Left lung (tissue), 10 donors: ENCODE results near the gene UNC93A. TPM values are rescaled to one million over a fixed set of nuclear protein-coding genes. Genes with fewer than 3 reads are reported as not detected.
A peak's percentile ranks its signal among the peaks of the same experiment; 100 is the strongest.
"Not testable (repeated sequence)": the region's sequence is repeated elsewhere in the genome, so short reads cannot be mapped to it uniquely, and the experiment has no call there.

Experiments
- ATAC-seq: fragments of 200-7000 bp; cut with Tn5 transposase; one replicate; pipeline ENCODE4 v1.9.1; 2020; ENCODE audit warnings: moderate library complexity
- DNase-seq, 4 donors: peaks; one replicate each; pipeline ENCODE4 v3.0.0-alpha.2; 2013 to 2020
- H3K27ac ChIP-seq, 2 donors: fragments of 200-600 bp; sonication (generic) in 1 of 2; one replicate each; pipeline versions ENCODE4 v1.5.0 to v1.8.0; 2020 to 2021
- H3K27me3 ChIP-seq, 2 donors: fragments of 200-600 bp; sonication (generic) in 1 of 2; one replicate each; pipeline versions ENCODE4 v1.5.0 to v1.8.0; 2020 to 2021
- H3K36me3 ChIP-seq, 2 donors: fragments of 200-600 bp; sonication (generic) in 1 of 2; one replicate each; pipeline versions ENCODE4 v1.5.0 to v1.8.0; 2020 to 2021
- H3K4me1 ChIP-seq, 2 donors: fragments of 200-600 bp; one replicate each; pipeline ENCODE4 v1.8.0; 2021
- H3K4me3 ChIP-seq, 2 donors: fragments of 200-600 bp; sonication (generic) in 1 of 2; one replicate each; pipeline versions ENCODE4 v1.5.0 to v1.8.0; 2020 to 2021; ENCODE audit warnings: mild to moderate bottlenecking in 1 of 2
- H3K9me3 ChIP-seq, 2 donors: fragments of 200-600 bp; sonication (generic) in 1 of 2; one replicate each; pipeline versions ENCODE4 v1.5.0 to v1.8.0; 2020 to 2021
- intact Hi-C, 2 donors: fragments of 100-400 bp; cut with DNase I; formaldehyde crosslinking; loops; one replicate each; pipeline versions ENCODE4 v1.11.2 to v1.14.2; 2022
- polyA plus RNA-seq, 6 donors: library from polyadenylated mRNA; unstranded; fragments of 120-200 nt; gene quantifications; one replicate each; pipeline ENCODE4 v1.2.1, GENCODE V29; 2013; ENCODE audit not compliant: insufficient read length in 6 of 6
- total RNA-seq, 2 donors: library from RNA; stranded (reverse); fragmentation: NEBNext Ultra II Directional; extraction: Animal tissue kit (Norgen Biotek cat#: 25700); gene quantifications; one replicate each; pipeline ENCODE4 v1.2.1, GENCODE V29; 2021
- TF ChIP-seq, protein P1 (sequence below), 2 donors: fragments of 200-600 bp; sonication (generic) in 1 of 2; IDR thresholded peaks; one replicate each; pipeline versions ENCODE4 v1.5.0 to v1.8.0; 2021; ENCODE audit warnings: antibody characterized with exemption in 2 of 2
- donor health status: DM: no; HTN: yes; CAD: no.
- donor health status: DM: no; HTN: no; CAD: no.

The UNC93A gene
- total and polyA plus RNA-seq, 8 donors = 0.21 TPM; not detected in 7

DNA sequence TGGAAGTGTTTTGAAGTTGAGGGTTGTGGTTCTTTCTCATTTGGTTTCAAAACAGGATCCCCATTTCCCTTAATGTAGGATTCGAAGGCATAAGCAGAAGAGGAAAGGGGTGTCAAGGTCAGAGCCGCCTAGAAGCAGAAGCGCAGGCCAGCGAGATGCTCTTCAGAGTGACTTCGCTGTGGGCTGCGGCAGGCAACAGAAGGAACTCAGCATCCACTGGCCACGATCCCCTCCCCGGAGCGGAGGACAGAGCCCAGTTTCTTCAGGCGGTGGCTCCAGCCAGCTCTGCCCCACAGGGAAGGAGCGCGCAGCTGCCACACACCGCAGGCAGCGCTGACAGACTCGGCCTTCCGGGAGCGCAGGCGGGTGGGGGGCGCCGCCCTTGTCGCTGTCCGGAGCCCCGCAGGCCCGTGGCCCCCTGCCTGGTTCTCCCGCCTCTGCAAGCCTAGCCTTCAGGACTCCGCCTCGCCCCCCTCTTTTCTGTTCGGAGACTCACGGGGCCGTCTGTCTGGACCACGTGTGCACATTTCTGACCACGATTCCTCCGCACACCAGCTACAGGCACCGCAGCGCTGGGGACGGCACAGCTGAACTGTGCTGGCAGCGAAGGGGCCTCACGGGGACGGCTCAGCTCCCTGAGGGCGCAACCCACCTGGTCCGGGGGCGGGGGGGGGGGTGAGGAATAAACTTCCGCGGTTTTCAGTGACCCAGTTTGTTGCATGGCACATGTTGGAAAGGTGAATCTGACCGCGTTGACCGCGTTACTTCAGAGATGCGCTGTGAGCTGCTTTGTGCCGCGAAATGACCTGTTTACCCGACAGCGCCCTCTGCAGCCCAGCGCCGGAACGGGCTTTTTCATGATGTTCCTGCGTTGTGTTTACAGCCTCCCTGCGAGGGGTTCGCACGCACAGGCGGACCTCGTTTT lies 59.9 kb downstream of the UNC93A start:
- peaks cover 5 to 15% of the 10 kb centered on the region in 2 donors for H3K4me1 ChIP-seq
- ATAC-seq (peak; percentile 91), DNase-seq (peak; percentile 61 to 86 (median 71))
- H3K27me3 ChIP-seq = peaks cover 0 to 40% of the 10 kb centered on the region in 2 donors
- H3K36me3 ChIP-seq = no peaks in the 10 kb centered on the region
- H3K9me3 ChIP-seq = no peaks in the 10 kb centered on the region
- peak overlapping the region; percentile 65 to 69 for H3K27ac ChIP-seq
- peak overlapping the region; percentile 33 to 40 for H3K4me3 ChIP-seq
- intact Hi-C loops = no loop called here
- TF ChIP-seq, protein P1, sequence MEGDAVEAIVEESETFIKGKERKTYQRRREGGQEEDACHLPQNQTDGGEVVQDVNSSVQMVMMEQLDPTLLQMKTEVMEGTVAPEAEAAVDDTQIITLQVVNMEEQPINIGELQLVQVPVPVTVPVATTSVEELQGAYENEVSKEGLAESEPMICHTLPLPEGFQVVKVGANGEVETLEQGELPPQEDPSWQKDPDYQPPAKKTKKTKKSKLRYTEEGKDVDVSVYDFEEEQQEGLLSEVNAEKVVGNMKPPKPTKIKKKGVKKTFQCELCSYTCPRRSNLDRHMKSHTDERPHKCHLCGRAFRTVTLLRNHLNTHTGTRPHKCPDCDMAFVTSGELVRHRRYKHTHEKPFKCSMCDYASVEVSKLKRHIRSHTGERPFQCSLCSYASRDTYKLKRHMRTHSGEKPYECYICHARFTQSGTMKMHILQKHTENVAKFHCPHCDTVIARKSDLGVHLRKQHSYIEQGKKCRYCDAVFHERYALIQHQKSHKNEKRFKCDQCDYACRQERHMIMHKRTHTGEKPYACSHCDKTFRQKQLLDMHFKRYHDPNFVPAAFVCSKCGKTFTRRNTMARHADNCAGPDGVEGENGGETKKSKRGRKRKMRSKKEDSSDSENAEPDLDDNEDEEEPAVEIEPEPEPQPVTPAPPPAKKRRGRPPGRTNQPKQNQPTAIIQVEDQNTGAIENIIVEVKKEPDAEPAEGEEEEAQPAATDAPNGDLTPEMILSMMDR (IDR thresholded peaks at IDR 0.05) = peak; percentile 70

DNA sequence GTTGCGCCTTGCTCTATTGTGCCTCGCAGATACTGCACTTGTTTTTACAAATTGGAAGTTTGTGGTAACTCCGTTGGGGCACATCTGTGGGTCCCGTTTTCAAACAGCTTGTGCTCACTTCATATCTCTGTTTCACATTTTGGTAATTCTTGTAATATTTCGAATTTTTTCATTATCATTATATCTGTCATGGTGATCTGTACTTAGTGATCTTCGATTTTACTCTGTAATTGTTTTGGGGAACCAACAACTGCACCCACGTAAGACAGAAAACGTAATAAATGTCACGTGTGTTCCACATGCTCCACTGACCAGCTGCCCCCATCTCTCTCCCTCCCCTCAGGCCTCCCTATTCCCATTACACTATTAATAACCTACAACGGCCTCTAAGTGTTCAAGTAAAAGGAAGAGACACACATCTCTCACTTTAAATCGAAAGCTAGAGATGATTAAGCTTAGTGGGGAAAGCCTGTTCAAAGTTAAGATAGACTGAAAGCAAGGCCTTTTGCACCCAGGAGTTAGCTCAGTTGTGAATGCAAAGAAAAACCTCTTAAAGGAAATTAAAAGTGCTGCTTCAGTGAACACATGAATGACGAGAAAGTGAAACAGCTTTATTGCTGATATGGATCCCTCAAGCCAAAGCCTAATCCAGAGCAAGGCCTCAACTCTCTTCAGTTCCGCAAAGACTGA lies 60.7 kb downstream of the UNC93A start:
- Histone ChIP-seq H3K27me3 (peaks cover 0 to 40% of the 10 kb centered on the region in 2 donors), H3K4me1 (peaks cover 5 to 15% of the 10 kb centered on the region in 2 donors), H3K27ac (no peak overlapping the region), H3K4me3 (peak overlapping the region in 1 of 2 donors; percentile 40), H3K36me3 (no peaks in the 10 kb centered on the region), H3K9me3 (no peaks in the 10 kb centered on the region)
- TF ChIP-seq, protein P1 (IDR thresholded peaks at IDR 0.05) = no peak
- no peak for DNase-seq
- ATAC-seq = no peak
- intact Hi-C loops = no loop called here

GRCh38 chr6:167356874-167357273 lies 65.8 kb downstream of the UNC93A start:
- DNase-seq = no peak
- intact Hi-C loops = no loop called here
- no peak overlapping the region for H3K27ac ChIP-seq
- no peak for ATAC-seq
- no peak overlapping the region for H3K4me3 ChIP-seq
- peaks cover 0 to 14% of the 10 kb centered on the region in 2 donors for H3K27me3 ChIP-seq
- H3K9me3 ChIP-seq = no peaks in the 10 kb centered on the region
- H3K4me1 ChIP-seq = no peaks in the 10 kb centered on the region
- no peaks in the 10 kb centered on the region for H3K36me3 ChIP-seq
- TF ChIP-seq, protein P1 (IDR thresholded peaks at IDR 0.05) = no peak

DNA sequence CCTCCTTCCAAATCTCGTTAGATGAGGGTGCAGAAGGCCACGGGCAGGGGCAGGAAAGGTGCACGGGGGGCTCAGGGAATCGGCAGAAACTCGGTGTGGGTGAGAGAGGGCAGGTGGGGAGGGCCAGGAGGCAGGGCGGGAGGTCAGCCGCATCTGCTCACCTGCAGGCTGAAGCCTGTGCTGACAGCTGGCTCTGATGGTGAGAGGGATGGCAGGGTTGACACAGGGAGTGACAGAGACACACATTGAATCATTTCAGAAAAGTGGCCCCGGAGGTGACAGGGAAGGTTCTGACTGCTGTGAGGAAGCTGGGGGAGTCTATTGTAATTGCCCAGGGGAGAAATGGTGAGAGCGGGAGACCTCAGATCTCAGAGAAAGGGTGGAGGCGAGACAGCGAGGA lies 67.3 kb downstream of the UNC93A start:
- ATAC-seq = not testable (repeated sequence)

GRCh38 chr6:167361170-167361569 lies 70.1 kb downstream of the UNC93A start:
- H3K27ac ChIP-seq, H3K4me1 ChIP-seq, H3K9me3 ChIP-seq, ATAC-seq, H3K4me3 ChIP-seq, H3K36me3 ChIP-seq, DNase-seq, H3K27me3 ChIP-seq, intact Hi-C loops: not testable (repeated sequence)

More for the DNA sequence above, 67.3 kb downstream of the UNC93A start:
- H3K36me3 ChIP-seq, DNase-seq, H3K9me3 ChIP-seq, H3K4me1 ChIP-seq, intact Hi-C loops, H3K27ac ChIP-seq, H3K4me3 ChIP-seq, H3K27me3 ChIP-seq: not testable (repeated sequence)

Other genes starting within 250 kb of the UNC93A start
- under 1 TPM in 1 of 2 donors, not detected in 1; 0.71 TPM for gene CCR6, start 168.2 kb upstream of the UNC93A start, total RNA-seq
- gene CCR6, start 168.2 kb upstream of the UNC93A start, polyA plus RNA-seq = under 1 TPM in 1 of 6 donors, not detected in 5; 0.10 TPM
- gene GPR31, start 133.3 kb upstream of the UNC93A start, total RNA-seq = not detected
- gene GPR31, start 133.3 kb upstream of the UNC93A start, polyA plus RNA-seq = under 1 TPM in 1 of 6 donors, not detected in 5; 0.08 TPM
- gene TTLL2, start 33.8 kb downstream of the UNC93A start, total RNA-seq = not detected
- under 1 TPM; 0.17 to 0.60 (median 0.40) TPM for gene TTLL2, start 33.8 kb downstream of the UNC93A start, polyA plus RNA-seq